ENCODE data around the gene TACC3.

Gene TACC3

GRCh38 chr4:1775731-1776500 is 54.6 kb downstream of the TACC3 start:
- no peak for DNase-seq (ENCODE audit: low read depth in 2 of 2)

GRCh38 chr4:1776521-1777161 is 55.3 kb downstream of the TACC3 start:
- DNase-seq (ENCODE audit: low read depth in 2 of 2), result no peak

- no peak for DNase-seq (ENCODE audit: low read depth in 2 of 2)
These were observed 56.7 kb downstream of the TACC3 start for GRCh38 chr4:1777822-1778641.

GRCh38 chr4:1778642-1779392 is 57.5 kb downstream of the TACC3 start:
- no peak for DNase-seq (ENCODE audit: low read depth in 2 of 2)

GRCh38 chr4:1779588-1780382 is 58.5 kb downstream of the TACC3 start:
- no peak for DNase-seq (ENCODE audit: low read depth in 2 of 2)

- DNase-seq (ENCODE audit: low read depth in 2 of 2), result no peak
These were observed 59.1 kb downstream of the TACC3 start for GRCh38 chr4:1780435-1780834.

- DNase-seq (ENCODE audit: low read depth in 2 of 2), result no peak
These were observed 61.7 kb downstream of the TACC3 start for GRCh38 chr4:1783015-1783414.

- DNase-seq (ENCODE audit: low read depth in 2 of 2), result no peak
These were observed 62.6 kb downstream of the TACC3 start for GRCh38 chr4:1783970-1784369.

GRCh38 chr4:1784395-1784788 is 63.1 kb downstream of the TACC3 start:
- DNase-seq (ENCODE audit: low read depth in 2 of 2), result no peak

- DNase-seq (ENCODE audit: low read depth in 2 of 2), result no peak
These were observed 63.7 kb downstream of the TACC3 start for GRCh38 chr4:1784789-1785591.

GRCh38 chr4:1785592-1785991 is 64.3 kb downstream of the TACC3 start:
- DNase-seq (ENCODE audit: low read depth in 2 of 2), result no peak

GRCh38 chr4:1786544-1787362 is 65.4 kb downstream of the TACC3 start:
- no peak for DNase-seq (ENCODE audit: low read depth in 2 of 2)

GRCh38 chr4:1787411-1788077 is 66.2 kb downstream of the TACC3 start:
- DNase-seq (ENCODE audit: low read depth in 2 of 2), result no peak

- no peak for DNase-seq (ENCODE audit: low read depth in 2 of 2)
These were observed 67.1 kb downstream of the TACC3 start for GRCh38 chr4:1788254-1788973.

- DNase-seq (ENCODE audit: low read depth in 2 of 2), result no peak
These were observed 68.2 kb downstream of the TACC3 start for GRCh38 chr4:1789552-1789951.

- no peak for DNase-seq (ENCODE audit: low read depth in 2 of 2)
These were observed 68.7 kb downstream of the TACC3 start for GRCh38 chr4:1790005-1790404.

- DNase-seq (ENCODE audit: low read depth in 2 of 2), result no peak
These were observed 71.0 kb downstream of the TACC3 start for GRCh38 chr4:1792158-1792831.

Data from stimulated activated CD4-positive, alpha-beta T cell treated with anti-CD3 and anti-CD28 coated beads, Interleukin-4, amount 100 ng/mL, for 48 hours (primary cell).